Fibroblast of gingiva (primary cell): Measurements from ENCODE around the gene ELP5.

ENCODE experiments used
- DNase-seq: peaks from one replicate; pipeline ENCODE4 v3.0.0-alpha.2; 2011; ENCODE audit warnings: low read depth

Gene ELP5

GRCh38 chr17:7252176-7253043 lies at the start of gene ELP5:
ELP5 (plus strand) TSS chr17:7252215; CDS start chr17:7252551, 336 bp downstream.
- DNase-seq = peak; percentile 94

GRCh38 chr17:7203391-7203790 lies 48.6 kb upstream of the ELP5 start:
- DNase-seq = no peak

GRCh38 chr17:7204336-7204735 lies 47.7 kb upstream of the ELP5 start:
- no peak for DNase-seq

- DNase-seq = peak; percentile 71
These were observed 47.1 kb upstream of the ELP5 start for GRCh38 chr17:7204828-7205461.

GRCh38 chr17:7205561-7205960 lies 46.5 kb upstream of the ELP5 start:
- no peak for DNase-seq

- DNase-seq = no peak
These were observed 44.7 kb upstream of the ELP5 start for GRCh38 chr17:7207120-7208001.

- no peak for DNase-seq
These were observed 43.9 kb upstream of the ELP5 start for GRCh38 chr17:7208027-7208571.

- no peak for DNase-seq
These were observed 43.1 kb upstream of the ELP5 start for GRCh38 chr17:7208754-7209460.

- no peak for DNase-seq
These were observed 40.3 kb upstream of the ELP5 start for GRCh38 chr17:7211491-7212273.

GRCh38 chr17:7213895-7214299 lies 38.1 kb upstream of the ELP5 start:
- peak; percentile 75 for DNase-seq

GRCh38 chr17:7214300-7215135 lies 37.5 kb upstream of the ELP5 start:
- DNase-seq = peak; percentile 92

- DNase-seq = no peak
These were observed 36.8 kb upstream of the ELP5 start for GRCh38 chr17:7215136-7215638.

GRCh38 chr17:7215652-7216180 lies 36.3 kb upstream of the ELP5 start:
- DNase-seq = no peak

GRCh38 chr17:7216242-7217112 lies 35.5 kb upstream of the ELP5 start:
- DNase-seq = no peak

- peak; percentile 76 for DNase-seq
These were observed 34.7 kb upstream of the ELP5 start for GRCh38 chr17:7217113-7217987.

- DNase-seq = no peak
These were observed 33.8 kb upstream of the ELP5 start for GRCh38 chr17:7218166-7218565.

GRCh38 chr17:7218758-7219157 lies 33.3 kb upstream of the ELP5 start:
- DNase-seq = no peak
